OCI-LY7 (cell line): ENCODE results near the gene PRKD3. TPM values are rescaled to one million over a fixed set of nuclear protein-coding genes. Genes with fewer than 3 reads are reported as not detected.

Experiments
- BruUV-seq: library from RNA; stranded (reverse); fragments of 400-500 nt; replicated peaks from 2 replicates; lab custom pipeline; 2021; lab: Mats Ljungman, UMichigan
- CTCF ChIA-PET: fragments of 300-600 bp; sonication (Branson Sonifier 250); formaldehyde crosslinking; loops from one replicate; lab custom pipeline; 2022; ENCODE audit warnings: antibody characterized with exemption; ENCODE audit not compliant: unreplicated experiment; lab: Charles Lee
- POLR2A ChIA-PET: fragments of 300-600 bp; sonication (Branson Sonifier 250); formaldehyde crosslinking; loops from one replicate; lab custom pipeline; 2022; ENCODE audit warnings: antibody characterized with exemption; lab: Charles Lee
- DNase-seq: peaks from one replicate; pipeline ENCODE4 v3.0.0-alpha.2; 2015; ENCODE audit warnings: low spot score
- H2AFZ ChIP-seq: fragments of 200-600 bp; sonication (generic), shearing (Covaris generic); 2 replicates; pipeline ENCODE4 v1.6.1; 2014; ENCODE audit warnings: mild to moderate bottlenecking, antibody characterized with exemption, low read length, moderate library complexity
- H3K27ac ChIP-seq: fragments of 200-600 bp; sonication (generic); 2 replicates; pipeline ENCODE4 v1.5.1; 2014; ENCODE audit warnings: mixed run types, low read depth, mild to moderate bottlenecking, moderate library complexity, low read length, inconsistent platforms; ENCODE audit not compliant: poor library complexity, severe bottlenecking
- H3K36me3 ChIP-seq: fragments of 200-600 bp; sonication (generic); 2 replicates; pipeline ENCODE4 v1.6.1; 2014; ENCODE audit warnings: mild to moderate bottlenecking, antibody characterized with exemption, low read length, moderate library complexity, mixed read lengths; ENCODE audit not compliant: insufficient read depth
- H3K4me1 ChIP-seq: fragments of 200-600 bp; sonication (generic); 2 replicates; pipeline ENCODE4 v1.5.1; 2014; ENCODE audit warnings: mild to moderate bottlenecking, low read length; ENCODE audit not compliant: insufficient read depth, poor library complexity, severe bottlenecking
- H3K4me2 ChIP-seq: fragments of 200-600 bp; sonication (generic); 2 replicates; pipeline ENCODE4 v1.6.1; 2014; ENCODE audit warnings: mild to moderate bottlenecking, low read length
- H3K4me3 ChIP-seq: fragments of 200-600 bp; sonication (generic); 2 replicates; pipeline ENCODE4 v1.5.1; 2014; ENCODE audit warnings: mild to moderate bottlenecking, low read depth, low read length; ENCODE audit not compliant: poor library complexity, severe bottlenecking
- H3K79me2 ChIP-seq: fragments of 200-600 bp; sonication (generic); 2 replicates; pipeline ENCODE4 v1.6.1; 2016; ENCODE audit warnings: low read depth, mild to moderate bottlenecking, low read length, moderate library complexity, mixed read lengths; ENCODE audit not compliant: insufficient read depth
- H3K9me2 ChIP-seq: fragments of 200-600 bp; sonication (generic); 2 replicates; pipeline ENCODE4 v1.6.1; 2016; ENCODE audit warnings: mild to moderate bottlenecking, low read length, mixed read lengths; ENCODE audit not compliant: insufficient read depth
- H3K9me3 ChIP-seq: fragments of 200-600 bp; sonication (generic); 2 replicates; pipeline ENCODE4 v1.6.1; 2014; ENCODE audit warnings: mild to moderate bottlenecking, mixed run types, low read length, mixed read lengths
- H4K20me1 ChIP-seq: fragments of 200-600 bp; sonication (generic); 2 replicates; pipeline ENCODE4 v1.6.1; 2014; ENCODE audit warnings: mild to moderate bottlenecking, antibody characterized with exemption, low read length, moderate library complexity, mixed read lengths; ENCODE audit not compliant: insufficient read depth
- CTCF ChIP-seq: fragments of 200-600 bp; sonication (generic); conservative IDR thresholded peaks from 2 replicates; pipeline ENCODE4 v1.5.1; 2014; ENCODE audit warnings: mild to moderate bottlenecking, antibody characterized with exemption, low read length, moderate library complexity, mixed read lengths
- EZH2phosphoT487 ChIP-seq: fragments of 200-600 bp; sonication (generic); IDR thresholded peaks from 2 replicates; pipeline ENCODE4 v1.6.1; 2018; ENCODE audit warnings: low read depth, borderline replicate concordance, mild to moderate bottlenecking, mixed run types, antibody characterized with exemption, low read length, moderate library complexity, mixed read lengths
- intact Hi-C: fragments of 100-400 bp; cut with micrococcal nuclease; formaldehyde crosslinking; loops from one replicate; pipeline ENCODE4 v1.10.0; 2022; ENCODE audit not compliant: unreplicated experiment
- total RNA-seq, 2 experiments: library from RNA; depleted of rRNA in 1 of 2; stranded (reverse); fragments of >200 nt in 1 of 2; shearing (Covaris generic) in 1 of 2; gene quantifications; 2 replicates each; pipeline ENCODE4 v1.2.3, GENCODE V29; 2014 to 2022

The PRKD3 gene
- total RNA-seq, 2 experiments from 2014 or later, result 74.3 to 174 TPM

- CTCF ChIA-PET, result interaction anchor here (1.1 to 1.6 kb wide), 3 partner anchors 36 to 315 kb away, joined by 3 to 4 read pairs (median 3); no protein-coding TSS in a partner anchor
- Histone ChIP-seq H2AFZ (peak overlapping the region; percentile 70), H3K4me1 (peaks cover 76% of the 10 kb centered on the region), H3K4me2 (peak overlapping the region; percentile 81), H3K4me3 (peak overlapping the region; percentile 49), H3K27ac (peak overlapping the region; percentile 74), H4K20me1 (no peaks in the 10 kb centered on the region), H3K9me3 (no peaks in the 10 kb centered on the region), H3K79me2 (peaks cover 16% of the 10 kb centered on the region; the same call in 1 of the 2 replicates), H3K36me3 (no peaks in the 10 kb centered on the region), H3K9me2 (no peaks in the 10 kb centered on the region)
- TF ChIP-seq EZH2phosphoT487, result no peak
- intact Hi-C loops, result loop anchor here (2.0 to 5.0 kb wide), 2 partner anchors 20 to 318 kb away; no protein-coding TSS in a partner anchor
- POLR2A ChIA-PET, result interaction anchor here (0.6 to 9.8 kb wide), 14 partner anchors 9 to 1786 kb away, joined by 3 to 365 read pairs (median 6); partner anchors contain the start of gene PRKD3
- peak; percentile 45 for DNase-seq
- BruUV-seq, result no TSS peak
Observed at GRCh38 chr2:37338933-37339332, 14.3 kb upstream of the PRKD3 start.

- CTCF ChIA-PET, result interaction anchor here (0.7 to 1.6 kb wide), 2 partner anchors 17 to 38 kb away, joined by 3 to 4 read pairs; no protein-coding TSS in a partner anchor
- Histone ChIP-seq H4K20me1 (no peaks in the 10 kb centered on the region), H3K36me3 (no peaks in the 10 kb centered on the region), H3K9me2 (no peaks in the 10 kb centered on the region), H3K4me1 (peaks cover 76% of the 10 kb centered on the region), H3K4me2 (peak overlapping the region; percentile 81), H3K79me2 (peaks cover 16% of the 10 kb centered on the region; the same call in 1 of the 2 replicates), H3K4me3 (peak overlapping the region; percentile 49), H3K9me3 (no peaks in the 10 kb centered on the region), H2AFZ (peak overlapping the region; percentile 70), H3K27ac (peak overlapping the region; percentile 74)
- DNase-seq, result peak; percentile 35
- POLR2A ChIA-PET, result interaction anchor here (0.8 to 9.8 kb wide), 8 partner anchors 13 to 315 kb away, joined by 3 to 365 read pairs (median 47); partner anchors contain the start of gene PRKD3
- TF ChIP-seq EZH2phosphoT487 (no peak), CTCF (no peak)
- intact Hi-C loops, result loop anchor here (1.0 to 5.0 kb wide), 6 partner anchors 15 to 320 kb away; no protein-coding TSS in a partner anchor
- TSS peak; percentile 80 for BruUV-seq
Observed at GRCh38 chr2:37337620-37338280, 13.1 kb upstream of the PRKD3 start.

- Histone ChIP-seq H3K9me2 (no peaks in the 10 kb centered on the region), H3K79me2 (peaks cover 16% of the 10 kb centered on the region; the same call in 1 of the 2 replicates), H3K27ac (peak overlapping the region; percentile 74), H3K9me3 (no peaks in the 10 kb centered on the region), H3K4me2 (peak overlapping the region; percentile 81), H4K20me1 (no peaks in the 10 kb centered on the region), H3K36me3 (no peaks in the 10 kb centered on the region), H2AFZ (peak overlapping the region; percentile 80; the same call in 1 of the 2 replicates), H3K4me1 (peaks cover 83% of the 10 kb centered on the region), H3K4me3 (peak overlapping the region; percentile 65)
- DNase-seq, result no peak
- BruUV-seq, result no TSS peak
- CTCF ChIA-PET, result interaction anchor here (0.8 kb wide), 1 partner anchor 10 kb away, joined by 4 read pairs; the partner anchor contains the start of gene PRKD3
- TF ChIP-seq CTCF (no peak), EZH2phosphoT487 (no peak)
- intact Hi-C loops, result loop anchor here (2.0 to 5.0 kb wide), 2 partner anchors 55 to 322 kb away; no protein-coding TSS in a partner anchor
- POLR2A ChIA-PET, result interaction anchor here (0.6 to 9.8 kb wide), 14 partner anchors 15 to 319 kb away, joined by 3 to 365 read pairs (median 5); partner anchors contain the start of genes CEBPZ, NDUFAF7 and PRKD3
Observed at GRCh38 chr2:37335604-37336003, 11.0 kb upstream of the PRKD3 start.
